Measurements from ENCODE around the gene SPOCK1. TPM values are rescaled to one million over a fixed set of nuclear protein-coding genes. Genes with fewer than 3 reads are reported as not detected.

The SPOCK1 gene
- polyA plus RNA-seq, 2 of the 4 experiments (the other 2 are of a cell fraction): 28.9 to 40.8 TPM

DNA sequence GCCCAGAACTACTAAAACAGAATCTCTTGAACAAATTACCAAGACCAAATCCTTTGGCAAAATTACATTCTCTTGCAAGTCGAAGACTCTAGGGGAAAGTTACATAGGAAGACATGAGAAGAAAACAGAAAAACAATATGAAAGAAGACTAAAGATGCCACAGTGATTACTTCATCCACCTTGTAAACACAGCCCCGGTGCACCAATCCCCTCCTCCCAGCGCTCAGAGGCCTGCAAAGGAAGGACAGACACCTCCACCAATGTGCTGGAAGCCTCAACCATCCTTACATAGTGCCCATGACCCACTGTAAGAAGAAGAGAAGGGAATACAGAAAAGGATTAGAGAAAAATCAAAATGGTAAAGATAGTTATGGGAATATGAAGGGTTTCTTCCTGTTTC lies 218.5 kb downstream of the SPOCK1 start:
- TF ChIP-seq CHD4 (IDR thresholded peaks at IDR 0.05; ENCODE audit: borderline replicate concordance) (no peak), CBX2 (IDR thresholded peaks at IDR 0.05; ENCODE audit: borderline replicate concordance, low read depth) (no peak), RCOR1 (IDR thresholded peaks at IDR 0.05; ENCODE audit: low read depth, low read length) (no peak), RAD21 (conservative IDR thresholded peaks at IDR 0.05 in 1 of 2, IDR thresholded peaks at IDR 0.05 in 1 of 2) (no peak), JUN (IDR thresholded peaks at IDR 0.05) (no peak), MAZ (IDR thresholded peaks at IDR 0.05; ENCODE audit: borderline replicate concordance, low read depth, low read length) (no peak), CBX8 (IDR thresholded peaks at IDR 0.05) (no peak), GATA3 (IDR thresholded peaks at IDR 0.05; ENCODE audit: borderline replicate concordance) (no peak), MAFK (IDR thresholded peaks at IDR 0.05; ENCODE audit: partially characterized antibody) (no peak), POLR2AphosphoS2 (conservative IDR thresholded peaks at IDR 0.05; ENCODE audit: low read length) (no peak), EP300 (IDR thresholded peaks at IDR 0.05) (no peak), NPAS2 (CRISPR knock-in tag; IDR thresholded peaks at IDR 0.05; ENCODE audit: borderline replicate concordance) (no peak), BHLHE40 (IDR thresholded peaks at IDR 0.05; ENCODE audit: low read depth, low read length) (no peak), RARB (CRISPR knock-in tag; IDR thresholded peaks at IDR 0.05) (no peak), SMC3 (IDR thresholded peaks at IDR 0.05) (no peak), ZSCAN20 (CRISPR knock-in tag; IDR thresholded peaks at IDR 0.05) (no peak), FOSB (CRISPR knock-in tag; IDR thresholded peaks at IDR 0.05) (no peak)
- TF ChIP-seq, protein P1, sequence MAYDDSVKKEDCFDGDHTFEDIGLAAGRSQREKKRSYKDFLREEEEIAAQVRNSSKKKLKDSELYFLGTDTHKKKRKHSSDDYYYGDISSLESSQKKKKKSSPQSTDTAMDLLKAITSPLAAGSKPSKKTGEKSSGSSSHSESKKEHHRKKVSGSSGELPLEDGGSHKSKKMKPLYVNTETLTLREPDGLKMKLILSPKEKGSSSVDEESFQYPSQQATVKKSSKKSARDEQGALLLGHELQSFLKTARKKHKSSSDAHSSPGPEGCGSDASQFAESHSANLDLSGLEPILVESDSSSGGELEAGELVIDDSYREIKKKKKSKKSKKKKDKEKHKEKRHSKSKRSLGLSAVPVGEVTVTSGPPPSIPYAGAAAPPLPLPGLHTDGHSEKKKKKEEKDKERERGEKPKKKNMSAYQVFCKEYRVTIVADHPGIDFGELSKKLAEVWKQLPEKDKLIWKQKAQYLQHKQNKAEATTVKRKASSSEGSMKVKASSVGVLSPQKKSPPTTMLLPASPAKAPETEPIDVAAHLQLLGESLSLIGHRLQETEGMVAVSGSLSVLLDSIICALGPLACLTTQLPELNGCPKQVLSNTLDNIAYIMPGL (CRISPR knock-in tag; IDR thresholded peaks at IDR 0.05; ENCODE audit: borderline replicate concordance): no peak
- TF ChIP-seq, protein P2, sequence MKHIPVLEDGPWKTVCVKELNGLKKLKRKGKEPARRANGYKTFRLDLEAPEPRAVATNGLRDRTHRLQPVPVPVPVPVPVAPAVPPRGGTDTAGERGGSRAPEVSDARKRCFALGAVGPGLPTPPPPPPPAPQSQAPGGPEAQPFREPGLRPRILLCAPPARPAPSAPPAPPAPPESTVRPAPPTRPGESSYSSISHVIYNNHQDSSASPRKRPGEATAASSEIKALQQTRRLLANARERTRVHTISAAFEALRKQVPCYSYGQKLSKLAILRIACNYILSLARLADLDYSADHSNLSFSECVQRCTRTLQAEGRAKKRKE (CRISPR knock-in tag; IDR thresholded peaks at IDR 0.05; ENCODE audit: low read depth): no peak
- TF ChIP-seq, protein P3, sequence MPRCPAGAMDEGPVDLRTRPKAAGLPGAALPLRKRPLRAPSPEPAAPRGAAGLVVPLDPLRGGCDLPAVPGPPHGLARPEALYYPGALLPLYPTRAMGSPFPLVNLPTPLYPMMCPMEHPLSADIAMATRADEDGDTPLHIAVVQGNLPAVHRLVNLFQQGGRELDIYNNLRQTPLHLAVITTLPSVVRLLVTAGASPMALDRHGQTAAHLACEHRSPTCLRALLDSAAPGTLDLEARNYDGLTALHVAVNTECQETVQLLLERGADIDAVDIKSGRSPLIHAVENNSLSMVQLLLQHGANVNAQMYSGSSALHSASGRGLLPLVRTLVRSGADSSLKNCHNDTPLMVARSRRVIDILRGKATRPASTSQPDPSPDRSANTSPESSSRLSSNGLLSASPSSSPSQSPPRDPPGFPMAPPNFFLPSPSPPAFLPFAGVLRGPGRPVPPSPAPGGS (IDR thresholded peaks at IDR 0.05): no peak
- CTCF ChIA-PET: interaction anchor here (1.3 kb wide), 1 partner anchor 206 kb away, joined by 6 read pairs; no protein-coding TSS in a partner anchor
- no peaks in the 10 kb centered on the region for H3K9me3 ChIP-seq
- peak overlapping the region; percentile 20 to 35; a peak in 3 of 6 replicates for H3K27ac ChIP-seq
- peak; percentile 24 to 30 for DNase-seq (ENCODE audit: low read depth in 1 of 2, low spot score in 1 of 2)
- whole genome bisulfite sequencing (ENCODE audit: missing lambda C conversion rate): 11% methylated on average over 3 of the region's 3 CpGs
- POLR2A ChIA-PET: no interaction called here
- H3K4me2 ChIP-seq: peak overlapping the region; percentile 59
- ATAC-seq: peak in 1 of 2 experiments; percentile 64; a peak in 3 of 6 replicates
- H3K4me3 ChIP-seq: no peak overlapping the region
- FAIRE-seq: no peak
- H3K4me1 ChIP-seq: peaks cover 40% of the 10 kb centered on the region

DNA sequence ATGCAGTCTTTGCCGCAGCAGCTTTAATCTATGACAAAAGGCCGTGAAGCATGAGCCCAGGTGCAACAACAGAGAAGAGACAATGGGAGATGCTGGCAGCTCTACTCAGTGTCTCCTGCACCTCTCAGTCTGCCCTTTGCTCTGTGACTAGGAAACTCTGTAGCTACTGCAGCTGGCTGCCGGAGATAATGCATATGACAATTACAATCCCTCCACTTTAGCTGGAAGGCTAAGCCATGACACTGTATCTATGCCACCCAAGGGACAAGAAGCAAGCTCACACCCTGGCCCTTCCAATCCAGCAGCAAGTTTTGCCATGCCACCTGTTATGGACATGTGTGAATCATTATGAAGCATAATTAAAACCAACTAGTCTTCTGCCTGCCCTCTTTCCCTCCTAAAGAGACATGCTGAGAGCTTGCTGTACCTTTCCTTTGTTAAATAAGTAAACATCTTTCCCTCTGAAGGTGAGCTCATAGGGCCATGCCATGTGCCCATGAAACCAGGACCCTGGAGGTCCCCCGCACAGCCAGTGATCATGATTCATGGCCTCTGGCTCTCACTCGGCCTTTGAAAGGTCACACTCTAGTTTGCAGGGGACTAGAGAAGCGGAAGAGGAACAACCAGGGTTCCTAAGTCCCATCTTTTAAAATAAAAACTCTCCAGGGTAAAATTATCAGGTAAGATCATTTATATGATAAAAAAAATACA lies 219.4 kb downstream of the SPOCK1 start:
- POLR2A ChIA-PET: no interaction called here
- H3K4me3 ChIP-seq: no peak overlapping the region
- peaks cover 40% of the 10 kb centered on the region for H3K4me1 ChIP-seq
- peak overlapping the region; percentile 59 for H3K4me2 ChIP-seq
- DNase-seq (ENCODE audit: low read depth in 1 of 2, low spot score in 1 of 2) (no peak), FAIRE-seq (no peak), ATAC-seq (no peak)
- no peaks in the 10 kb centered on the region for H3K9me3 ChIP-seq
- WGBS (ENCODE audit: missing lambda C conversion rate): 77% methylated on average over 6 of the region's 6 CpGs
- H3K27ac ChIP-seq: peak overlapping the region; percentile 1 to 51; a peak in 4 of 6 replicates
- CTCF ChIA-PET: interaction anchor here (0.7 to 1.3 kb wide), 2 partner anchors 40 to 205 kb away, joined by 3 to 6 read pairs; no protein-coding TSS in a partner anchor
- no peak for TF ChIP-seq ZC3H11A (IDR thresholded peaks at IDR 0.05)
- no peak for TF ChIP-seq FOXS1 (CRISPR knock-in tag; IDR thresholded peaks at IDR 0.05)
- no peak for TF ChIP-seq BHLHE40 (IDR thresholded peaks at IDR 0.05; ENCODE audit: low read depth, low read length)
- no peak for TF ChIP-seq ZSCAN20 (CRISPR knock-in tag; IDR thresholded peaks at IDR 0.05)
- no peak for TF ChIP-seq RARB (CRISPR knock-in tag; IDR thresholded peaks at IDR 0.05)
- no peak for TF ChIP-seq EP300 (IDR thresholded peaks at IDR 0.05)
- TF ChIP-seq, protein P4, sequence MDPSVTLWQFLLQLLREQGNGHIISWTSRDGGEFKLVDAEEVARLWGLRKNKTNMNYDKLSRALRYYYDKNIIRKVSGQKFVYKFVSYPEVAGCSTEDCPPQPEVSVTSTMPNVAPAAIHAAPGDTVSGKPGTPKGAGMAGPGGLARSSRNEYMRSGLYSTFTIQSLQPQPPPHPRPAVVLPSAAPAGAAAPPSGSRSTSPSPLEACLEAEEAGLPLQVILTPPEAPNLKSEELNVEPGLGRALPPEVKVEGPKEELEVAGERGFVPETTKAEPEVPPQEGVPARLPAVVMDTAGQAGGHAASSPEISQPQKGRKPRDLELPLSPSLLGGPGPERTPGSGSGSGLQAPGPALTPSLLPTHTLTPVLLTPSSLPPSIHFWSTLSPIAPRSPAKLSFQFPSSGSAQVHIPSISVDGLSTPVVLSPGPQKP (IDR thresholded peaks at IDR 0.05; ENCODE audit: low read depth, low read length): no peak
- no peak for TF ChIP-seq SREBF2 (IDR thresholded peaks at IDR 0.05)
- no peak for TF ChIP-seq MYC (IDR thresholded peaks at IDR 0.05; ENCODE audit: borderline replicate concordance, low read length)
- TF ChIP-seq RAD21 (conservative IDR thresholded peaks at IDR 0.05 in 1 of 2, IDR thresholded peaks at IDR 0.05 in 1 of 2): no peak
- no peak for TF ChIP-seq FOSL2 (IDR thresholded peaks at IDR 0.05)
- TF ChIP-seq FOSL2 (CRISPR knock-in tag; IDR thresholded peaks at IDR 0.05): no peak
- TF ChIP-seq, protein P1 (CRISPR knock-in tag; IDR thresholded peaks at IDR 0.05; ENCODE audit: borderline replicate concordance): no peak
